Measurements from ENCODE around the gene USP40.

DNA sequence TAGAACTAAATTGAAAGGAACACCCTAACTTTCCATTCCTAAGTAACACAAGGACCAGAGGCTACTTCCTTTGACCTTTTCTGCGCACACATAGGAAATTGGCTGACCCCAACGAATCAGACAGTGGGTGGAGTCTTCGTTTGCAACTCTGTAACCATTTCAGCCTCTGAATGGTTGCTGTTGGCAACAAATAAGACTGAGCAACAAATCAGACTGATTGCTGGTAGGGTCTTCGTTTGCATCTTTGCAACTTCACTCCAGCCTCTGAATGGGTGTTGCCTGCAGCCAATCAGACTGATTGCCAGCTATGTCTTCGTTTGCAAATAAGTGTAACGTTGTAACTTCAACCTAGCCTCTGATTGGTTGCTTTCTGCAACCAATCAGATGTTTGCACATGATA, 34.6 kb downstream of the USP40 start:
- TF ChIP-seq POLR2AphosphoS5 (IDR thresholded peaks at IDR 0.05; ENCODE audit: low read depth, low read length) (no peak), TAF1 (IDR thresholded peaks at IDR 0.05; ENCODE audit: borderline replicate concordance, insufficient read depth, low read length) (no peak)

Data from PFSK-1 (cell line).